HL-60/S4 treated with retinoic acid at 250 ng/mL for 4 days and 3 days (cell line): ENCODE results near the gene KLC3.
"Not testable (repeated sequence)": the region's sequence is repeated elsewhere in the genome, so short reads cannot be mapped to it uniquely, and the experiment has no call there.

Experiments used
- in situ Hi-C: fragments of 300-500 bp; cut with MboI; formaldehyde crosslinking; loops from 2 replicates; pipeline ENCODE4 v1.7.0; 2022; ENCODE audit warnings: low sequenced_read_pairs

Gene KLC3

GRCh38 chr19:45340232-45340898 lies at the start of gene KLC3:
Gene KLC3 (plus strand): TSS chr19:45340750. CDS start chr19:45345542, 4,792 bp downstream.
- in situ Hi-C loops, result no loop called here

GRCh38 chr19:45291834-45292233 lies 48.7 kb upstream of the KLC3 start:
- in situ Hi-C loops, result no loop called here

GRCh38 chr19:45293682-45294081 lies 46.9 kb upstream of the KLC3 start:
- in situ Hi-C loops, result no loop called here

- in situ Hi-C loops, result no loop called here
Observed at GRCh38 chr19:45294291-45295029, 46.1 kb upstream of the KLC3 start.

GRCh38 chr19:45295873-45296272 lies 44.7 kb upstream of the KLC3 start:
- in situ Hi-C loops, result no loop called here

- in situ Hi-C loops, result no loop called here
Observed at GRCh38 chr19:45296355-45296754, 44.2 kb upstream of the KLC3 start.

GRCh38 chr19:45297674-45298073 lies 42.9 kb upstream of the KLC3 start:
- in situ Hi-C loops, result no loop called here

GRCh38 chr19:45298264-45298663 lies 42.3 kb upstream of the KLC3 start:
- in situ Hi-C loops, result no loop called here

- in situ Hi-C loops, result no loop called here
Observed at GRCh38 chr19:45299719-45300118, 40.8 kb upstream of the KLC3 start.

- in situ Hi-C loops, result no loop called here
Observed at GRCh38 chr19:45302416-45302815, 38.1 kb upstream of the KLC3 start.

- in situ Hi-C loops, result no loop called here
Observed at GRCh38 chr19:45303269-45304060, 37.1 kb upstream of the KLC3 start.

- in situ Hi-C loops, result no loop called here
Observed at GRCh38 chr19:45304141-45304926, 36.2 kb upstream of the KLC3 start.

- in situ Hi-C loops, result no loop called here
Observed at GRCh38 chr19:45305007-45305406, 35.5 kb upstream of the KLC3 start.

GRCh38 chr19:45305421-45305820 lies 35.1 kb upstream of the KLC3 start:
- in situ Hi-C loops, result no loop called here

- in situ Hi-C loops, result no loop called here
Observed at GRCh38 chr19:45306040-45306439, 34.5 kb upstream of the KLC3 start.

GRCh38 chr19:45306518-45307027 lies 34.0 kb upstream of the KLC3 start:
- in situ Hi-C loops, result no loop called here

GRCh38 chr19:45307361-45307760 lies 33.2 kb upstream of the KLC3 start:
- in situ Hi-C loops, result no loop called here

- in situ Hi-C loops, result not testable (repeated sequence)
Observed at GRCh38 chr19:45309322-45309721, 31.2 kb upstream of the KLC3 start.

GRCh38 chr19:45311621-45312020 lies 28.9 kb upstream of the KLC3 start:
- in situ Hi-C loops, result no loop called here

- in situ Hi-C loops, result not testable (repeated sequence)
Observed at GRCh38 chr19:45312285-45312684, 28.3 kb upstream of the KLC3 start.
